Measurements from ENCODE around the gene TOMM7.
"Not testable (repeated sequence)": the region's sequence is repeated elsewhere in the genome, so short reads cannot be mapped to it uniquely, and the experiment has no call there.

Gene TOMM7

GRCh38 chr7:22814261-22815208 is 8.1 kb downstream of the TOMM7 start:
- DNase-seq, result no peak

GRCh38 chr7:22812353-22812752 is 10.3 kb downstream of the TOMM7 start:
- DNase-seq, result no peak

DNA sequence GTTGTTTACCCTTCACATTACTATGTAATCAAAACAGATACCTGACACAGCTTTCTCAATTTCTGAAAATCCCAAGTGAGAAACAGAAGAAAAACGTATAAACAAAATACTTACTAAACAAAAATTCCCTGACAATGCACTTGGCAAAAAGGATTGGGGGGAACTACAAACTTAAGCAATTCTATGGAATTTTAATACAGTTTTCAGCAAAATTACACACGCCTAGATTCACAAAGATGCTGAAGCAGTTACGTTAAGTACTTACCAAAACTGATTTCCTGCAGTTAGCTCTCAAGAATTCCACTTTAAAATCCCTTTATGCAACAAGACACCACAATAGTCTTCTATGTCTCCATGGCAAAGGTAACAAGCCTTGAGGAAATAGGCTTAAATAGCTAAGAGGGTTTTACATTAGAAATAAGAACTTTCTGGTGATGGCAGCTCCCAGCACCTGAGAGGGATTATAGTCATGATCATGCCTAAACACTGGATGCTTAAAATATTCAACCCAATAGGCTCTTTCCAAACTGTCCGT is 10.8 kb downstream of the TOMM7 start:
- no peak for DNase-seq

DNA sequence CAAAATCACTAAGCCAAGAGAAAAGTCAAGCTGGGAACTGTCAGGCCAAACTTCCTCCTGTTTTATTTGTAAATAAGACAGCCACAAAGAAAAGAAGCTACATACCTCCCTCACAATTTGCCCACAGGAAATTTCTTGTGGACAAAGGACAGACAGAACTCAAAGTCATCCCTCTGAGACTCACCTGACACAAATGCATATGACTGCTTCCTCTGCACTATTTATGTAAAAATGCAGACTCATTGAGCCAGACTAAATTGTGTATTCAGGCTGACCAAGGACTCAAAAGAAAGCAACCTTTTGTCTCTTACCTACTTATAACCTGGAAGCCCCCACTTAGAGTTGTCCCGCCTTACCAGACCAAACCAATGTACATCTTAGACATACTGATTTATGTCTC is 11.8 kb downstream of the TOMM7 start:
- no peak for DNase-seq

GRCh38 chr7:22809902-22810642 is 12.6 kb downstream of the TOMM7 start:
- no peak for DNase-seq

DNA sequence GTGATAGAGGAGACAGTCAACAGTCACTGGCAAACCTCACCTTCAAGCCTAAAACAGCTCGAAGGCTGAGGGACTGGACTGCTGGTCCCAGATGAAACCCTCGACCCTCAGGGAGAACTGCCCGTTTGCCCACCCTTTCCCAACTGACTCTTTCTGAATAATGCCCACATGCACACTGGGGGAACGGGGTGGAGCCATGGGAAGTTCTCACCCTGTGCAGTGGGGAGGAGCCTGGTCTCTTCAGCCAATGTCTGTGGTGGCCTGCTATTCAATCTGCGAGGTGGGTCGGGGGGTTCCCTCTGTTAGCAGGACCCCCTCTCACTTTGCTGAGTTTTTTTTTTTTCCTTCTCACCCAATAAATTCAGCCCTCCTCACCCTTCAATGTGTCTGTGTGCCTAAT is 14.5 kb downstream of the TOMM7 start:
- no peak for DNase-seq

DNA sequence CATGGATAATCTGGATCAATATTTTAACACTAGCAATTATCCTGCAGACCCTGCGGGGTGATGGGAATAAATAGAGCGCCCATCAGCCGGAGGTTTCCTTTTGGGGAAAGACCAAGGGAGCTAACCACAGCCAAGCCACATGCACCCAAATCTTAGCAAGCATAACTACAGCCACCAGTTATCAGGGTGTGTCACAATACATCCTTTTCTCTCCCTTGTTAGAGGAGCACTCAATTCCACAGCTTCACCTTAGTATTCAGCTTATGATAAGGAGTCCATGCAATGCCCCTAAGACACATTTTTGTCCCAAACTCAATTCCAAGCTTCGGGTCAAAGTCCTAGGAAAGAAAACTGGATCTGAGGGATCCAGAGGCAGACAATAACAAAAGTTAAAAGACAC is 15.9 kb downstream of the TOMM7 start:
- no peak for DNase-seq

DNA sequence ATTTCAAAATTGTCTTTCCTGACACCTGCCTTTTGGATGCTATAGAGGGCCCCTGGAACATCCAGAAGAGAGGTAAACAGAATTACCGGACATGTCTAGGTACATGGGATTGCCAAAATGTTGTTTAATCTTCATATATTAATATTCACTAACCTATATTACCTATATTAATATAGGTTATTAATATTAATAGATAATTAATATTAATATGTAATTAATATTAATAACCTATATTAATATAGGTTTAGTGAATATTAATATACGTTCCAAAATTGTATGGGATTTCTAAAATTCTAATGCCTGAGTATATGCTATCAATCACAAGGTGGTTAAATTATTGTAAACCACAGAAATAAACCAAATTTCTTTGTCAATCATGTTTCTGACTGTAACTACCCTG is 17.4 kb downstream of the TOMM7 start:
- DNase-seq, result no peak

- DNase-seq, result not testable (repeated sequence)
Observed at GRCh38 chr7:22802831-22803230, 19.8 kb downstream of the TOMM7 start.

- DNase-seq, result no peak
Observed at GRCh38 chr7:22802426-22802825, 20.2 kb downstream of the TOMM7 start.

GRCh38 chr7:22801912-22802311 is 20.7 kb downstream of the TOMM7 start:
- DNase-seq, result no peak

DNA sequence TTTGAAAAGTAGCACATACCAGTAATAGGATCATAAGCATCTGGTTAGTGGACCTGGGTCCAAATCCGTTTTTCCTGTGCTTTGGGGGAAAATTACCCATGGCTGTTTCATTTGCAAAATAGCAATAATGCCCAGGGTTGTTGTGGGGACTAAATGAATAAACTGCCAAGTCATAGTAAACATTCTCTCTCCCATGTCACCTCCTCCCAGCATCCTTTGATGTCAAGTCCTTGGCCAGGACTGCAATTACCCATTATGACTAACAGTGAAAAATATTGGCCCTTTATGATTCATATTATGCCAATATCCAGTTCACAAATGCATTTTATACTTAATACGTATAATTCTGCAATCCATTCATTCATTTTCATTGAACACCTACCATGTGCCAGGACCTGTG is 23.0 kb downstream of the TOMM7 start:
- DNase-seq, result no peak

GRCh38 chr7:22793593-22794462 is 28.8 kb downstream of the TOMM7 start:
- no peak for DNase-seq

DNA sequence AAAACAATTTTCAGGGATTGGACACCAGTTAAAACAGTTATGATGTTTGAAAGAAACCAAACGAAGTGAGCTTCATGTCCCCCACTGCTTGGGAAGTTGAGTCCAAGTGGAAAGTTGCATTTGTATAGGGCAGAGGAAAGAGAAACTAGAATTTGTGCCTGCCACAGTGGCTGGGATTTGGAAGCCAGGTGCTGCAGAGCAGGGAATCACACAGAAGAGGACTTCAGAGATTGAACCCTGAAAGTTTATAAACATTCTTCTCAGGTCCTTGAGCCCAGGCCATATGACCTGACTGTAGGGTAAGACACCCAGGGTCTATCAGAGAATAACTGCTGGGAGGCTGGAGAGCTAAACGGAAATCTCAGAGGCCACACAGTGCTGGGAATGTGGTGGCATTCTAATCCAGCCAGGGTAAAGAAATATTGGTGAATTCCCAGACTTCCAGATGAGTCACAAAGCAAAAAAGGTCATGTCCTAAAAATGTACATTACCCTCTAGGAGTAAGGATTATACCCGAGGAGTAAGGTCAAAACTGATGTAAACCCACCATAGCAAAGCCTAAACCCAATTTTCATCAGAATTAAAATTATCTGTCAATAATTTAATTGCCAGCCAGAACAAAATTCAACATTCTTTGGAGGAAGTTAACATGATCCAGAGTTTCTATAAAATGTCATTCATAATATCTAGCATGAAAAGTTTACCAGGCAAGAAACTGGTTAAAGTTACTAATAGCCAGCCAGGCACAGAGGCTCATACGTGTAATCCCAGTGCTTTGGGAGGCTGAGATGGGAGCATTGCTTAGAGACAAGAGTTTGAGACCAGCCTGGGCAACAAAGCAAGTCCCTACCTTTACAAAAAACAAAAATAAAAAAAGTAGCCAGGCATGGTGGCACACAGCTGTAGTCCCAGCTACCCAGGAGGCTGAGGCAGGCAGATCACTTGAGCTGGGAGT is 31.2 kb downstream of the TOMM7 start:
- DNase-seq, result no peak

- DNase-seq, result not testable (repeated sequence)
Observed at GRCh38 chr7:22790640-22791039, 32.0 kb downstream of the TOMM7 start.

DNA sequence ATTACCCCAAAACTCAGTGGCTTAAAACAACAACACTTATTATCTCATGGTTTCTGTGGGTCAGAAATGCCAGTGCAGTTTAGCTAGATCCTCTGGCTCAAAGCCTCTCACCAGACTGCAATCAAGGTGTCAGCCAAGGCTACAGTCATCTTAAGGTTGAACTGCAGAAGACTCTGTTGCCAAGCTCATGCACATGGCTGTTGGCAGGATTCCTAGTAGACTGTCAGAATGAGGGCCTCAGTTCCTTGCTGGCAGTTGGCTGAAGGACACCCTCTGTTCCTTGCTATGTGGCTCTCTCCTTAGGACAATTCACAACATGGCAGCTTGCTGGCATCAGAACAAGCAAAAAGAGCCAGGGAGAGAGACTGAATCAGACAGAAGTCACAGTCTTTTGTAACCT is 34.7 kb downstream of the TOMM7 start:
- DNase-seq, result no peak

DNA sequence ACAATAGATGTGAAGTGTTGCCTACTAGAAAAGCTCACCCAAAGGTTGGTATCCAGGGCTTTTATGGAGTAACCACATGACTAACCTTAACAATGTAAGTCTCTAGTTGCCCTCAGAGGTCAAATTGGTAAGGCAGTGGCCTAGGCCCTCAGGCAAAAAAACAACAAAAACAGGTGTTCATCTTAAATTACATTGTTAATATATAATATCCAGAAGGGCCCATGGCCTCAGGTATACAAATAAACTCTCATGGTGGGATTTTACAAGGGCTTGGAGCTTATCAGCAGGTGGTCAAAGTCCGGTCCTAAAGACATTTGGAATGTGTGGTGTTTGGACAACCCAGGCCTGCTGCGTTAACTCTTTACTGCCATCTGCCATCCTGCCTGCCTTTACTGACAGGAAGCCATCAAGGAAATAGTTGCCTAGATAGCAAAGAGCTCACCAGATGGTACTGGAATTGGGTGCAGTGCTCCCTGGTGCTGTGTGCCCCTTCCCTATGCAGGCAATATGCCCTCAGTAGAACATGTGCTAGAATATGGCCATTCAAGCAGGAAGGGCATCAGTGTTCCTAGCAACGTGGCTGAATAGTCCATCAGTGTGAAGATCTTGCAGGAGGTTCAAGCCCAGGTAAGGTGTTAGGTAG is 36.2 kb downstream of the TOMM7 start:
- DNase-seq, result no peak

- DNase-seq, result no peak
Observed at GRCh38 chr7:22784346-22784745, 38.3 kb downstream of the TOMM7 start.

- no peak for DNase-seq
Observed at GRCh38 chr7:22783421-22783820, 39.2 kb downstream of the TOMM7 start.

- DNase-seq, result peak; percentile 64 to 67
Observed at GRCh38 chr7:22782616-22783232, 39.9 kb downstream of the TOMM7 start.
